Stimulated activated effector memory CD8-positive, alpha-beta T cell treated with anti-CD3 and anti-CD28 coated beads, Interleukin-12 subunit alpha, Interleukin-12 subunit beta, amount 100 ng/mL, for 72 hours (primary cell): ENCODE data around the gene ABLIM2.

Source experiments
- ATAC-seq: fragments of 150-1000 bp; cut with Tn5 transposase; 2 replicates; pipeline ENCODE4 v1.10.0; 2021
- DNase-seq, 2 donors: peaks; one replicate each; pipeline ENCODE4 v3.0.0; 2021 to 2022; ENCODE audit warnings: low spot score in 2 of 2
- H3K27ac Mint-ChIP-seq: one replicate; pipeline ENCODE4 v1.8.0; 2022; ENCODE audit warnings: mild to moderate bottlenecking, mixed read lengths
- H3K36me3 Mint-ChIP-seq: one replicate; pipeline ENCODE4 v1.8.0; 2022; ENCODE audit warnings: mild to moderate bottlenecking, mixed read lengths
- H3K4me1 Mint-ChIP-seq: one replicate; pipeline ENCODE4 v1.8.0; 2022; ENCODE audit warnings: mixed read lengths
- H3K4me3 Mint-ChIP-seq: one replicate; pipeline ENCODE4 v1.8.0; 2022; ENCODE audit warnings: mild to moderate bottlenecking, mixed read lengths
- H3K9me3 Mint-ChIP-seq: one replicate; pipeline ENCODE4 v1.8.0; 2022; ENCODE audit warnings: mixed read lengths

The ABLIM2 gene

GRCh38 chr4:8048856-8049676 lies 109.5 kb downstream of the ABLIM2 start:
- DNase-seq, result no peak
- Mint-ChIP-seq H3K36me3 (no peaks in the 10 kb centered on the region), H3K27ac (no peak overlapping the region), H3K4me3 (no peak overlapping the region), H3K9me3 (no peaks in the 10 kb centered on the region), H3K4me1 (peaks cover 17% of the 10 kb centered on the region)
- no peak for ATAC-seq

- Mint-ChIP-seq H3K36me3 (no peaks in the 10 kb centered on the region), H3K4me1 (peaks cover 17% of the 10 kb centered on the region), H3K4me3 (no peak overlapping the region), H3K9me3 (no peaks in the 10 kb centered on the region), H3K27ac (no peak overlapping the region)
- ATAC-seq (no peak), DNase-seq (no peak)
Measured at GRCh38 chr4:8047837-8048678, 110.6 kb downstream of the ABLIM2 start.

- no peaks in the 10 kb centered on the region for H3K9me3 Mint-ChIP-seq
- peak; percentile 31 to 80 for DNase-seq
- ATAC-seq, result peak; percentile 96
- no peaks in the 10 kb centered on the region for H3K36me3 Mint-ChIP-seq
- H3K4me3 Mint-ChIP-seq, result peak overlapping the region; percentile 28
- peaks cover 17% of the 10 kb centered on the region for H3K4me1 Mint-ChIP-seq
- peak overlapping the region; percentile 74 for H3K27ac Mint-ChIP-seq
Measured at GRCh38 chr4:8046925-8047541, 111.6 kb downstream of the ABLIM2 start.

- no peaks in the 10 kb centered on the region for H3K9me3 Mint-ChIP-seq
- H3K4me1 Mint-ChIP-seq, result peaks cover 17% of the 10 kb centered on the region
- H3K27ac Mint-ChIP-seq, result no peak overlapping the region
- H3K36me3 Mint-ChIP-seq, result no peaks in the 10 kb centered on the region
- no peak for DNase-seq
- no peak for ATAC-seq
- H3K4me3 Mint-ChIP-seq, result no peak overlapping the region
Measured at GRCh38 chr4:8045909-8046308, 112.7 kb downstream of the ABLIM2 start.

- no peaks in the 10 kb centered on the region for H3K36me3 Mint-ChIP-seq
- no peaks in the 10 kb centered on the region for H3K9me3 Mint-ChIP-seq
- no peak for DNase-seq
- peaks cover 17% of the 10 kb centered on the region for H3K4me1 Mint-ChIP-seq
- no peak overlapping the region for H3K4me3 Mint-ChIP-seq
- H3K27ac Mint-ChIP-seq, result no peak overlapping the region
- ATAC-seq, result no peak
Measured at GRCh38 chr4:8044699-8045098, 113.9 kb downstream of the ABLIM2 start.

- no peaks in the 10 kb centered on the region for H3K9me3 Mint-ChIP-seq
- H3K27ac Mint-ChIP-seq, result no peak overlapping the region
- peaks cover 17% of the 10 kb centered on the region for H3K4me1 Mint-ChIP-seq
- H3K4me3 Mint-ChIP-seq, result no peak overlapping the region
- ATAC-seq (no peak), DNase-seq (no peak)
- no peaks in the 10 kb centered on the region for H3K36me3 Mint-ChIP-seq
Measured at GRCh38 chr4:8044244-8044643, 114.4 kb downstream of the ABLIM2 start.

- Mint-ChIP-seq H3K9me3 (no peaks in the 10 kb centered on the region), H3K4me1 (peaks cover 17% of the 10 kb centered on the region), H3K4me3 (no peak overlapping the region), H3K27ac (no peak overlapping the region), H3K36me3 (no peaks in the 10 kb centered on the region)
- no peak for ATAC-seq
- no peak for DNase-seq
Measured at GRCh38 chr4:8043596-8043995, 115.0 kb downstream of the ABLIM2 start.

GRCh38 chr4:8041868-8042267 lies 116.7 kb downstream of the ABLIM2 start:
- H3K27ac Mint-ChIP-seq, result no peak overlapping the region
- no peak for DNase-seq
- peaks cover 19% of the 10 kb centered on the region for H3K4me1 Mint-ChIP-seq
- no peak for ATAC-seq
- H3K36me3 Mint-ChIP-seq, result no peaks in the 10 kb centered on the region
- H3K4me3 Mint-ChIP-seq, result no peak overlapping the region
- no peaks in the 10 kb centered on the region for H3K9me3 Mint-ChIP-seq

- ATAC-seq (no peak), DNase-seq (no peak)
- Mint-ChIP-seq H3K9me3 (no peaks in the 10 kb centered on the region), H3K4me3 (no peak overlapping the region), H3K27ac (no peak overlapping the region), H3K4me1 (peaks cover 12% of the 10 kb centered on the region), H3K36me3 (no peaks in the 10 kb centered on the region)
Measured at GRCh38 chr4:8041172-8041571, 117.4 kb downstream of the ABLIM2 start.

GRCh38 chr4:8040607-8041006 lies 118.0 kb downstream of the ABLIM2 start:
- DNase-seq (no peak), ATAC-seq (no peak)
- Mint-ChIP-seq H3K9me3 (no peaks in the 10 kb centered on the region), H3K27ac (no peak overlapping the region), H3K36me3 (no peaks in the 10 kb centered on the region), H3K4me1 (peaks cover 15% of the 10 kb centered on the region), H3K4me3 (no peak overlapping the region)

GRCh38 chr4:8039853-8040252 lies 118.8 kb downstream of the ABLIM2 start:
- DNase-seq, result no peak
- Mint-ChIP-seq H3K9me3 (no peaks in the 10 kb centered on the region), H3K36me3 (no peaks in the 10 kb centered on the region), H3K4me1 (peaks cover 23% of the 10 kb centered on the region), H3K4me3 (no peak overlapping the region), H3K27ac (no peak overlapping the region)
- ATAC-seq, result no peak

- Mint-ChIP-seq H3K9me3 (no peaks in the 10 kb centered on the region), H3K4me1 (peaks cover 23% of the 10 kb centered on the region), H3K36me3 (no peaks in the 10 kb centered on the region), H3K27ac (no peak overlapping the region), H3K4me3 (no peak overlapping the region)
- no peak for ATAC-seq
- no peak for DNase-seq
Measured at GRCh38 chr4:8039290-8039689, 119.3 kb downstream of the ABLIM2 start.

GRCh38 chr4:8038719-8039251 lies 119.8 kb downstream of the ABLIM2 start:
- ATAC-seq (no peak), DNase-seq (no peak)
- H3K4me3 Mint-ChIP-seq, result no peak overlapping the region
- H3K36me3 Mint-ChIP-seq, result no peaks in the 10 kb centered on the region
- peaks cover 23% of the 10 kb centered on the region for H3K4me1 Mint-ChIP-seq
- no peak overlapping the region for H3K27ac Mint-ChIP-seq
- no peaks in the 10 kb centered on the region for H3K9me3 Mint-ChIP-seq

- H3K4me3 Mint-ChIP-seq, result no peak overlapping the region
- H3K4me1 Mint-ChIP-seq, result peaks cover 23% of the 10 kb centered on the region
- no peak overlapping the region for H3K27ac Mint-ChIP-seq
- no peaks in the 10 kb centered on the region for H3K36me3 Mint-ChIP-seq
- no peak for ATAC-seq
- no peak for DNase-seq
- H3K9me3 Mint-ChIP-seq, result no peaks in the 10 kb centered on the region
Measured at GRCh38 chr4:8038083-8038482, 120.5 kb downstream of the ABLIM2 start.

- DNase-seq (no peak), ATAC-seq (no peak)
- no peaks in the 10 kb centered on the region for H3K36me3 Mint-ChIP-seq
- H3K27ac Mint-ChIP-seq, result no peak overlapping the region
- no peaks in the 10 kb centered on the region for H3K9me3 Mint-ChIP-seq
- peaks cover 23% of the 10 kb centered on the region for H3K4me1 Mint-ChIP-seq
- no peak overlapping the region for H3K4me3 Mint-ChIP-seq
Measured at GRCh38 chr4:8037150-8037769, 121.4 kb downstream of the ABLIM2 start.
